Suppressor macrophage treated with lipopolysaccharide for 4 hours (primary cell): ENCODE measurements around the gene TOM1.
A peak's percentile ranks its signal among the peaks of the same experiment; 100 is the strongest.

Experiments used
- DNase-seq: peaks from one replicate; pipeline ENCODE4 v3.0.0-alpha.2; 2020

Gene TOM1

DNA sequence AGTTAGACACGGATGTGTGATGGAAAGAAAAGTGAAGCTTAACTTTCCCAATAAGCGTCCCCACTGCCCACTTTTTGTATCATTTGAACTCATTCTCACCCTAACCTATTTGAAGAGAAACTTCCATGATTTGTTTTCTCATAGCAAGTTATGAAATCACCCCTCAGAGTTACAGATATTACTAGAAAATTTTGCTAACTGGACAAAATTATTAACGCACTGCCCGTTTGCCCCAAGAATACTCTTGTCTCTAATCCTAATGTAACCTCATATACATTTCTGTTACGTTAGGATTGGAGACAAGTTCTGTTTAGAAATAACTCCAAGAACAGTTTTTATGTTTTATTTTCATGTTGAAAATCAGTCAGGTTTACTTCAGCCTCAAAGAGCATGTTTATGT is 25.5 kb downstream of the TOM1 start:
- no peak for DNase-seq

DNA sequence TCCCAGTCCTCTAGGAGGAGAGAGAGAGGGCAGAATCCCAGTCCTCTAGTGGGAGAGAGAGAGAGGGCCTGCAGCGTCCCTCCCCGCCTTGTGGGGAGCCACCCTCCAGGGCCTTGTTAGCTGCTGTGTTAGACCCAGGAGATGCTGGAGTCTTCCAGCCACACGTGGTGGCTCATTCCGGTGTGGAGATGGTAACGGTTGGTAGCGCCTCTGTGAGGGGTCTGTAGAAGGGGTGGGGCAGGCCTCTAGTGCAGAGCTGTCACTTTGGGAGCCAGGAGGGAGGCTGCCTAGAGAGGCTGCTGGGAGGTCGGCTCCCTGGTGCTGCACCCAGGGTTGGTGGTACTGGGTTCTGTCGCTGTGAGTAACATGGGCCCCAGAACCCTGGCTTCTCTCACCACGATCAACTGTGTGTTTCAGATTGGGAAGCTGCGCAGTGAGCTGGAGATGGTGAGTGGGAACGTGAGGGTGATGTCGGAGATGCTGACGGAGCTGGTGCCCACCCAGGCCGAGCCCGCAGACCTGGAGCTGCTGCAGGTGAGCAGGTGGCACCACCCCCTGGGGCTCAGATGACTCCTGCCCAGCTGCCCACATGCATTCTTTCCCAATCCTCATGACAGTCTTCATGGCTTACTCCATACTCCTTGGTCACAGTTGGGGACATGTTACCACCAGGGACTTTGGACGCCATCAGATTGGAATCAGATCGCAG is 27.3 kb downstream of the TOM1 start:
- no peak for DNase-seq

DNA sequence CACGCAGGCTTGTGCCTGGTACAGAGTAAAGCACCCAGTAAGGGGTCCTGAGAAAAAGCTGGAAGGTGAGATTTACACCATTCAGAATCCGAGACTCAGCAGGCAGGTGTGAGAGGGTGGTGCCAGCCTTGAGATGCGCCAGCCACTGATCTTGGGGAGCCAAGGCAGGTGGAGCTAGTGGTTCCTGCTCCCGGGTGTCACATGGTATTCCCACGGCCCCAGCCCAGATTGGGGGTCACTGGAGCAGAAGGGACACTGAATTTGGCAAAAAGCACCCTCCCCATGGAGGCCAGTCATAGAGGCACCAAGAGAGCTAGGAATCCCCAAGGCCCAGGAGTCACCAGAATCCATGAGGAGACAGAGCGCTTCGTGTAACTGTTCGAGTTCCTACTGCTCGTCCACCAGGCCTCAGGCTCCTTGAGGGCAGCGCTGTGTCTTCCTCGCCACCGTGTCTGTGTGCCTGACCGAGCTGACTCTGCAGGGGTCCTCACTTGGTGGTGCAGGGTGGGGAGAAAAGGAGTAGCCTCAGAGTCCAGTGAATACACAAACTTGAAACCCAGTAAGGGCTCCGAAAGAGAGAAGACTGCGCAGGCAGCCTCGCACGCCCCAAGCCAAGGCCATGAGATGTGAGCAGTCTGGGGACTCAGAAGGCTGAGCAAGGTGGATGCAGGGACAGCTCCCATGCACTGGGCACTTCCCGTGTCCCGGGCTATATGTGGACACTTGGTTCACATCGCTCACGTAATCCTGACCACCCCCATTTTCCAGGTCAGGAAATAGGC is 28.2 kb downstream of the TOM1 start:
- DNase-seq = no peak

DNA sequence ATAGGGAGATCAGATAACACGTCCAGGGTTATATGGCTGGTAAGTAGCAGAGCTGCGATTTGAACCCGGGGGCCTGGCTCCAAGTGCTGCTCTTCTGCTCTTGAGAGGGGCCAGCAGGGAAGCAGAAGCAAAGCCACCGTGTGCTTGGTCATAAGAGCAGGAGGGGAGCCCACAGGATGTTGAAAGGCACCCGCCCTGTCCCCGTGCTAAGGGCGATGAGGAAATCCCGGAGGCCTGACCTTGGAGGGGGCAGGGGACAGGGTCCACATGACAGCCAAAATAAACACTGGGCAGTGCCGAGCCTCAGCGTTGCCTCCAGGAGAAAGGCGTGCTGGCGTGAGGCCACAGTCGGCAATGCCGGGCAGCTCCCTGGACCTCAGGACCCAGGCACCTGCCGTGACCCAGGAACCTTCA is 28.8 kb downstream of the TOM1 start:
- peak; percentile 82 for DNase-seq

- no peak for DNase-seq
These were observed 29.6 kb downstream of the TOM1 start for GRCh38 chr22:35329114-35329847.

- DNase-seq = peak; percentile 94
These were observed 30.7 kb downstream of the TOM1 start for GRCh38 chr22:35330258-35330861.

DNA sequence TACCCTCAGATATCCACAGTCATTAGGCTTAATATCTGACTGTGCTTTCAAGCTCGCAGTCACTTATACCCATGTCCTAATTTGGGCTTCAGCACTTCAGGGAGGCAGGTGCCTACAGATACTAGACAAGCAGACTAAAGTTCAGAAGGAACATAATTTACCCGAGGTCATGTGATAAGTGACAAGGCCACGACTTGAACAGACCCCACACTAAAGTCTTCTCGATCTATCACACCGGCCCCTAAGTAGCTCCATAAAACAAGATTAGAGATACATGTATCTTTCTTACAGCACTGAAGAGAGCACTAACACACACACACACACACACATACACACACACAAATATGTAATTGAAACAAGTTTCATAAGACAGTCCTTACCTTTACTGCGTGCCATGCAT is 32.6 kb downstream of the TOM1 start:
- no peak for DNase-seq

DNA sequence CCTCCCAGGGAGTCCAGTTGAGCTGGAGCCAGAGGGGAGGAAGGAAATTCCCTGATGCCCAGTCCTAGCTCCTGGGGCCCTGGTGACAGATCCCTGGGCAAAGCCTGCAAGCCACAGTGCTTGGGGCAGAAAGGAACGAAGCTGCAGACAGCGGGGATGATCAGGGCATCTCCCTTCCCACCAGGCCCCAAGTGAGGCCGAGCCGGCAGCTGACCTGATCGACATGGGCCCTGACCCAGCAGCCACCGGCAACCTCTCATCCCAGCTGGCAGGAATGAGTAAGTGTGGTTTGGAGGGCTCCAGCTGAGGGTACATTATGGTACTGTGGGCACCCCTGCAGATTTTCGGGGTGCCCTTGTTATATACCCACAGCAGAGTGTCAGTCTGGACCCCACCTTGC is 33.5 kb downstream of the TOM1 start:
- no peak for DNase-seq

GRCh38 chr22:35334004-35334403 is 34.3 kb downstream of the TOM1 start:
- peak; percentile 50 for DNase-seq

DNA sequence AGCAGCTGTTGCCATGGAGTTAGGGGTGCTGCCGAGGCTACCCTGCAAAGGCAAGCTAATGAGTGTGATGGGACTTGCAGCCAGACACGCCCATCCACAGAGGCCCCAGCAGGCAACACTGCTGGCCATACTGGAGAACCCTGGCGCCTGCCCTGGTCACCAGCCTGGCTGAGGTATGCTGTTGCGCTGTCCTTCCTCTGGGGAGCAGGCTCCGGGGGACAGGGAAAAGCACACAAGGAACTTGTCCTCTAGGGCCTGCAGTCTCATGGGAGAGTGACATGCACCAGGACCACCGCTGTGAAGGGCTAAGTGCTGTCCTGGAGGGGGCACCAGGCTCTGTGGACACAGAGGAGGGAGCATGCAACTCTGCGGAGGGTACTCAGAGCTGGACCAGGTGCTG is 35.8 kb downstream of the TOM1 start:
- no peak for DNase-seq

DNA sequence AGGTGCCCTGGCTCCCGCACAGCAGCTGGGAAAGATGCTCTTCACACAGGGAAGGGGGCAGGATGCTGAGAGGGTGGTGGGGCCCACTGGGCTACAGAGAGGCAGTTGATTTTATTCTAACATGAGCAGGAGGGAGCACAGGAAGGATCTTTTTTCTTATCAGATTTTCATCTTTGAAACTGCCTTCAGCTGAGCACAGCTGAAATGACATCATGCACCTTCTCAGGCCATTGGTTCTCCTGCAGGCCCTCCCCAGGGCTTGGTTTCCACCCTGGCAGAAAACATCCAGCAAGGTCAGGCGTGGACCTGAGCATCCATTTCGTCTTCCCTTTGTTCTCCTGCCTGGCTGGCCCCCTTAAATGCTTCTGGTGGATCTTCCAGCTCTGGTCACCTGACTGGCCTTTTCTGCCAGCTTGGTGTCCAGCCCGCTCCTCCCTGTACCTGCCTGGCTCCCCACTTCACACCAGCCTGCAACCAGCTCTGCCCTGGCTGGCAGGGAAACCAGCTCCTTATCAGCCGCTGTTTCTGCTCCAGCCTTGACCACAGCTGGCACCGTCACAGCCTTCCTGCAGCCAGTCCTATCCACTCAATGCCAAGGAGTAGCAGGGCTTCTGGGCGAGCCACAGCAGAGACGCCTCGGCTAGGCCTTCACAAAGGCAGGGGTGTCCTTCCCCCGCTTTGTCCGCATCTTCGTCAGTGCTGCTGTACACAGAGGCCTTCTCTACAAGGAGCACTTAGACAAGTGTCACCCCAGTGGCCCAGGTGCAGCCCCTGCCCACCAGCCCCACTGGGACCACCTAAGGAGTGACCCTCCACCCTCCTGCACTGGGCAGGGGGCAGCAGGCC is 36.5 kb downstream of the TOM1 start:
- no peak for DNase-seq

DNA sequence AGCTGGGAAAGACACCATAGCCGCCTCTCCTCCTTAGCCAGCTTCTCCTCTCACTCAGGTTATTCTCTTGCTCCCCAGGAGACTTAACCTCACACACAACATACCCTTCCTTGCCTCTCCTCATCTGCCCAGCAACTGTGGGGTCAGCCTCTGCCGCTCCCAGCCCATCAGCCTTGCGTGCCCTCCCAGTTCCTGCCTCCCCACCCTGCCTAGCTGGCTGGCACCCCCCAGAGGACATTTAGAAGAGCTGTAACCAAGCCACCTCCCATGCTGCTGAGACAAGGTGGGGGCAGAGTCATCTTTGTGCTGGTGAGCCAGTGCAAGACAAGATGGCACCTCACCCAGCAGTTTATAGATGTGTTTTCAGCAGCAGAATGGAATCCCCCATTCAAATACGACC is 38.2 kb downstream of the TOM1 start:
- no peak for DNase-seq

- no peak for DNase-seq
These were observed 41.6 kb downstream of the TOM1 start for GRCh38 chr22:35341090-35341874.

- no peak for DNase-seq
These were observed 42.7 kb downstream of the TOM1 start for GRCh38 chr22:35342390-35342789.

- no peak for DNase-seq
These were observed 44.2 kb downstream of the TOM1 start for GRCh38 chr22:35343664-35344550.

DNA sequence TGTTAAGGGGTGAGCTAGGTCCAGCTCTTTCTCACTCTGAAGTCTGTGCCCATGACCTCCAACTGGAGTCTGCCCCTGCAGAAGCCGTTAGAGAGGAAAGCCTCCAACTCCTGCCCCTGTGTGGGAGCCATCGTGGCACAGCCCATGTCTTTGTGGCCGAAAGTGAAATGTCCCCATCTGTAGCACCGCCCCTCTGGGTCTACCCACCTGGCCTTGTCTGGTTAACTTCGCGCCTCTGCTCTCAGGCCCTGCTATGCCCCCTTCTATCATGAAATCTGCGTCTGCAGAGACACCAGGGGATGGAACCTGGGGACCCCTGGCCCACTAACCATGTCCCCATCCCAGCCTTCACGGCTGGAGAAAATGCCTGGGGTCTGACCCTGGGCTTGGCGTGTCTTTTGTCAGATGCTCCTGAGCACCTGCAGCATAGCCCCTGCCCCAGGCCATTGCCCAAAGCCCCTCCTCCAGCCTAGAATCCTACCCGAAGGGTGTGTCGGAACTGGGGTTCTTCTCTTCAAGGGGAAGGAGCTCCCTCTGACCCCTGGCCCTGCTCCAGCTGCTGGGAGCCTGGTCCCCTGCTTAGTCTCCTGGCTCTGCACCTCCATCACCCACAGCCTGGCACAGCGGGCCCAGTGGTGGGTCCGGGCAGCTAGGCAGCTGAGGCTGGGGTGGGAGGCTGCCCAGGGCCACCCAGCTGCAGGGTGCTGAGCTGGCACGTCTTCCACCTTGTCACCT is 45.4 kb downstream of the TOM1 start:
- no peak for DNase-seq

- DNase-seq = no peak
These were observed 46.3 kb downstream of the TOM1 start for GRCh38 chr22:35345808-35346505.

DNA sequence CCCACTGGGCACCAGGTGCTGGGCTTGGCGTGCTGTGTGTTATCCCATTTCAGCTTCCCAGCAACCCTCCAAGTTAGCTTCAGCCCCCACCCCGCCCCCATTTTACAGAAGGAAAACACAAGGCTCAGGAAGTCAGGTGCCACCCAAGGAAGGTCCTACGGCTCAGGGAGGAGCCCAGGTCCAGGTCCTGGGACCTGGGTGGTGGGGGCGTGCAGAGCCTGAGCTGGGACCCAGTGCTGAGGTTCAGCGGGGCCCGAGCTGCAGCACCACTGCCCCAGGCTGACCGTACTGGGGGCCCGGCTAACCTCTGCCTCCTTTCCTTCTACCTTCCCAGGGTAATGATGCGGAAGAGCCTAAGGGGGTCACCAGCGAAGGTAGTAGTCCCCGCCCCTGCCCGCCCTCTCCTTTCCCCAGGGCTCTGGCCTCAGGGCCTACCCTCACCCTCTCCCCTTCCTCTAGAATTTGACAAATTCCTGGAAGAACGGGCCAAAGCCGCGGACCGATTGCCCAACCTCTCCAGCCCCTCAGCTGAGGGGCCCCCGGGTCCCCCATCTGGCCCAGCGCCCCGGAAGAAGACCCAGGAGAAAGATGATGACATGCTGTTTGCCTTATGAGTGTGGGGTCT is 47.0 kb downstream of the TOM1 start:
- DNase-seq = no peak

DNA sequence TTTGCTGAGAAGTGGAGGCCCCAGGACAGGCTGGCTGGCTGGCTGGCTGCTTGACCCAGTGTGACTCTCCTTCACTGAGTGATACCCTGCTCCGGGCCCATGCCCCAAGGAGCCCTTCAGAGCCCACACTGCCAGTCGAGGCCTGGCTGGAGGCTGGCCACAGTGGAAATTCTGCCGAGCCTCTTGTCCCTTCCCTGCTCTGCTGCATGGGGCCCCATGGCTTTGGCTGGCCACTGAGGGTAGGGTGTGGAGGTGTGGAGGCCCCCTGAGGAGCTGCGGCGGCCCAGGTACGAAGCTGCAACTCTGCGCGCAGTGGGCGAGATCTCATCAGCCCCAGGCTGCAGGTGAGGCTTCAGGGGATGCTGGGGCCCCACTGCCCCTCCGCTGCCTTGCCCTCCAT is 47.8 kb downstream of the TOM1 start:
- DNase-seq = no peak
